ENCODE measurements around the gene CASP2. TPM values are rescaled to one million over a fixed set of nuclear protein-coding genes. Genes with fewer than 3 reads are reported as not detected.

CASP2 gene
- total RNA-seq, 1 donor from 2014 or later = 9.4 TPM

GRCh38 chr7:143355450-143356385, 67.6 kb downstream of the CASP2 start:
- peaks cover 8 to 14% (median 8%) of the 10 kb centered on the region in 3 donors for H3K27me3 ChIP-seq (ENCODE audit: control insufficient read depth in 3 of 3, insufficient read depth in 3 of 3, low read length in 3 of 3)
- H3K4me1 ChIP-seq (ENCODE audit: control insufficient read depth in 3 of 3, insufficient read depth in 3 of 3, low read length in 3 of 3) = no peaks in the 10 kb centered on the region
- no peak overlapping the region for H3K4me3 ChIP-seq (ENCODE audit: low read length in 3 of 3)
- H3K9ac ChIP-seq (ENCODE audit: low read depth in 1 of 3, low read length in 3 of 3) = no peak overlapping the region
- peaks cover 0 to 12% (median 6%) of the 10 kb centered on the region in 3 donors for H3K36me3 ChIP-seq (ENCODE audit: control insufficient read depth in 3 of 3, insufficient read depth in 3 of 3, low read length in 3 of 3)
- no peaks in the 10 kb centered on the region for H3K9me3 ChIP-seq (ENCODE audit: control insufficient read depth in 3 of 3, low read length in 3 of 3)
- H3K27ac ChIP-seq (ENCODE audit: low read depth, low read length) = no peak overlapping the region

- Histone ChIP-seq H3K9me3 (ENCODE audit: control insufficient read depth in 3 of 3, low read length in 3 of 3) (no peaks in the 10 kb centered on the region), H3K36me3 (ENCODE audit: control insufficient read depth in 3 of 3, insufficient read depth in 3 of 3, low read length in 3 of 3) (peaks cover 0 to 8% (median under 1%) of the 10 kb centered on the region in 3 donors), H3K9ac (ENCODE audit: low read depth in 1 of 3, low read length in 3 of 3) (no peak overlapping the region), H3K4me1 (ENCODE audit: control insufficient read depth in 3 of 3, insufficient read depth in 3 of 3, low read length in 3 of 3) (no peaks in the 10 kb centered on the region), H3K27ac (ENCODE audit: low read depth, low read length) (no peak overlapping the region), H3K4me3 (ENCODE audit: low read length in 3 of 3) (no peak overlapping the region), H3K27me3 (ENCODE audit: control insufficient read depth in 3 of 3, insufficient read depth in 3 of 3, low read length in 3 of 3) (peaks cover 8 to 18% (median 12%) of the 10 kb centered on the region in 3 donors)
Observed at GRCh38 chr7:143356414-143357050, 68.4 kb downstream of the CASP2 start.

Small RNAs within 50 kb of the gene (small RNA-seq; reads per million reads assigned to genes)
- gene RN7SL481P (not detected), gene RN7SL535P (not detected)

Other genes starting within 250 kb of the CASP2 start
- gene OR6V1, start 236.0 kb upstream of the CASP2 start, total RNA-seq = not detected
- gene PIP, start 156.3 kb upstream of the CASP2 start, total RNA-seq = not detected
- not detected for gene TAS2R39, start 104.9 kb upstream of the CASP2 start, total RNA-seq
- not detected for gene TAS2R40, start 66.3 kb upstream of the CASP2 start, total RNA-seq
- 61.6 TPM for gene GSTK1, start 24.9 kb upstream of the CASP2 start, total RNA-seq
- 1.0 TPM for gene TMEM139, start 3.4 kb upstream of the CASP2 start, total RNA-seq
- gene CLCN1, start 27.8 kb downstream of the CASP2 start, total RNA-seq = 4.7 TPM
- 1.0 TPM for gene FAM131B, start 74.4 kb downstream of the CASP2 start, total RNA-seq
- gene ZYX, start 93.0 kb downstream of the CASP2 start, total RNA-seq = 17.7 TPM
- 0.52 TPM for gene EPHA1, start 120.5 kb downstream of the CASP2 start, total RNA-seq
- gene TAS2R60, start 155.1 kb downstream of the CASP2 start, total RNA-seq = not detected
- not detected for gene TAS2R41, start 189.5 kb downstream of the CASP2 start, total RNA-seq